IPS-15b (cell line): ENCODE results near the gene FBXW4.
"Not testable (repeated sequence)": the region's sequence is repeated elsewhere in the genome, so short reads cannot be mapped to it uniquely, and the experiment has no call there.

Experiments
- H3K27me3 ChIP-seq: one replicate; pipeline ENCODE4 v1.6.1; 2013; ENCODE audit warnings: low read length; ENCODE audit not compliant: control insufficient read depth, insufficient read depth
- H3K36me3 ChIP-seq: one replicate; pipeline ENCODE4 v1.6.1; 2013; ENCODE audit warnings: low read length; ENCODE audit not compliant: control insufficient read depth, insufficient read depth
- H3K4me1 ChIP-seq: one replicate; pipeline ENCODE4 v1.6.1; 2013; ENCODE audit warnings: mild to moderate bottlenecking, low read length; ENCODE audit not compliant: control insufficient read depth, insufficient read depth
- H3K4me3 ChIP-seq: one replicate; pipeline ENCODE4 v1.5.1; 2013; ENCODE audit warnings: low read depth, low read length
- H3K9ac ChIP-seq: one replicate; pipeline ENCODE4 v1.6.1; 2013; ENCODE audit warnings: low read depth, mild to moderate bottlenecking, low read length
- H3K9me3 ChIP-seq: one replicate; pipeline ENCODE4 v1.6.1; 2013; ENCODE audit warnings: mild to moderate bottlenecking, low read length; ENCODE audit not compliant: control insufficient read depth, insufficient read depth

Gene FBXW4

DNA sequence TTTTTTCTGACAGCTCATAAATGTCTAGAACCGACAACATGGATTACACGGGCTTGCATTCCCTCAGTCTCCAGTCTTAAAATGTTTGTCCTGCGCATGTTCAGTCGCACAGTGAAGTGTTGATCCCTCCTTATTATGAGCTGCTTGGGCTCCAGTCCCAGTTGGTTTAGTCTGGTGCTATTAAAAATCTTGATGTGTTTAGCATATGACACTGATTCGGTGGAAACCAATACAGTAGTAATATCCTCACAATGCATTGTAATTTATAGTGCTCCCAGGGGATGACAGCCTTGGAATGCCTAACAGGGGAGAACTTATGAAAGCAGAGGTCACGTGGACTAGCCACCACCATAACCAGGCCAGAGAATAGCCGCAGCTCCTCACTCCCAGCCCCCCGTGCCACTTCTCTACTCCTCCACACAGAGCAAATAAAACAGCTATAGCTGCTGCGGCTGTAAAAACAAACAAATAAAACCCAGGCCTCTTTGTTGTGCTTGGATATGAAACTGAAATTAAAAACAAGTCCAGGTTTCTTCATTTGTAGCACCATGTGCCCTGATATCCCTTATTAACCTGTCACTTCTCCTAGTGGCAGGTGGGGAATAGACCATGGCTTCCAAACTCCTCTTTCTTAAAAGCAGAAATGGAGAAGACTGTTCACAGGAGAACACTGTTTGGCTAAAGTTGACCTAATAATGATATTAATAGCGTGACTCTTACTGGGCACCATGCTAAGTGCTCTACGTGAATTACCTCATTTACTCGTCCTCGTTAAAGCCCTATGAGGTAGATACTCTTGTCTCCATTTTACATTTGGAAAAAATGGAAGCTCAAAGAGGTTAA is 99.2 kb downstream of the FBXW4 start:
- H3K4me3 ChIP-seq = no peak overlapping the region
- no peaks in the 10 kb centered on the region for H3K36me3 ChIP-seq
- H3K27me3 ChIP-seq = no peaks in the 10 kb centered on the region
- H3K4me1 ChIP-seq = peaks cover 3% of the 10 kb centered on the region
- no peak overlapping the region for H3K9ac ChIP-seq
- no peaks in the 10 kb centered on the region for H3K9me3 ChIP-seq

GRCh38 chr10:101593331-101593730 is 101.6 kb downstream of the FBXW4 start:
- not testable (repeated sequence) for H3K27me3 ChIP-seq, H3K9me3 ChIP-seq, H3K9ac ChIP-seq, H3K36me3 ChIP-seq, H3K4me3 ChIP-seq, H3K4me1 ChIP-seq

DNA sequence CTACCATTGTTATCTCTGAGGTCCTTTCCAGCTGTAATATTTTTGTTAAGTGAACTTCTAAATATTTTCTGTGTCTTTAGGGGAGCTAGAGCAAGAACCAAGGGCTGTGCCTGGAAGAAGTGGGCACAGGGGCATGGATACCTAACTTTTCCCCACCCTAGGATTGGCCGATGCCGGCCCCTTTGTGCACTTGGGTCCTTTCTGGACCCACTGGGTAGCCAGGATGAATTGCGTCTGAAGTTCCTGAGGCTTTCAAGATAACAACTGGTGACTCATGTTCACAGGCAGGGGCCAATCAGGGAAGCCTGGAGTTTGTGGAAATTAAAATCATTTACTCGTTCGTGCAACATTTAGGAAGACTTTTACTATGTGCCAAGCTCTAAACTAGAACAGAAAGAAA is 106.1 kb downstream of the FBXW4 start:
- no peaks in the 10 kb centered on the region for H3K9me3 ChIP-seq
- H3K4me3 ChIP-seq = peak overlapping the region; percentile 95
- H3K9ac ChIP-seq = no peak overlapping the region
- no peaks in the 10 kb centered on the region for H3K36me3 ChIP-seq
- peaks cover 2% of the 10 kb centered on the region for H3K4me1 ChIP-seq
- H3K27me3 ChIP-seq = no peaks in the 10 kb centered on the region

GRCh38 chr10:101587725-101588653 is 107.0 kb downstream of the FBXW4 start, which contains the start of the genes DPCD and POLL:
TSS of gene DPCD (plus strand) at chr10:101588321. CDS start at chr10:101588337, 16 bp downstream.
TSS of gene POLL (minus strand) at chr10:101588257. CDS start at chr10:101587360, 897 bp downstream.
- Histone ChIP-seq H3K36me3 (no peaks in the 10 kb centered on the region), H3K4me3 (peak within 1 kb of the TSS; percentile 95), H3K9ac (peak within 1 kb of the TSS; percentile 87)

GRCh38 chr10:101585841-101586240 is 109.1 kb downstream of the FBXW4 start:
- Histone ChIP-seq H3K9me3 (no peaks in the 10 kb centered on the region), H3K4me3 (no peak overlapping the region), H3K9ac (no peak overlapping the region), H3K4me1 (peaks cover 8% of the 10 kb centered on the region), H3K36me3 (peaks cover 4% of the 10 kb centered on the region), H3K27me3 (no peaks in the 10 kb centered on the region)

More at GRCh38 chr10:101587725-101588653, 107.0 kb downstream of the FBXW4 start, which contains the start of the genes DPCD and POLL:
- no peaks in the 10 kb centered on the region for H3K9me3 ChIP-seq
- no peaks in the 10 kb centered on the region for H3K27me3 ChIP-seq
- peaks cover 2% of the 10 kb centered on the region for H3K4me1 ChIP-seq

DNA sequence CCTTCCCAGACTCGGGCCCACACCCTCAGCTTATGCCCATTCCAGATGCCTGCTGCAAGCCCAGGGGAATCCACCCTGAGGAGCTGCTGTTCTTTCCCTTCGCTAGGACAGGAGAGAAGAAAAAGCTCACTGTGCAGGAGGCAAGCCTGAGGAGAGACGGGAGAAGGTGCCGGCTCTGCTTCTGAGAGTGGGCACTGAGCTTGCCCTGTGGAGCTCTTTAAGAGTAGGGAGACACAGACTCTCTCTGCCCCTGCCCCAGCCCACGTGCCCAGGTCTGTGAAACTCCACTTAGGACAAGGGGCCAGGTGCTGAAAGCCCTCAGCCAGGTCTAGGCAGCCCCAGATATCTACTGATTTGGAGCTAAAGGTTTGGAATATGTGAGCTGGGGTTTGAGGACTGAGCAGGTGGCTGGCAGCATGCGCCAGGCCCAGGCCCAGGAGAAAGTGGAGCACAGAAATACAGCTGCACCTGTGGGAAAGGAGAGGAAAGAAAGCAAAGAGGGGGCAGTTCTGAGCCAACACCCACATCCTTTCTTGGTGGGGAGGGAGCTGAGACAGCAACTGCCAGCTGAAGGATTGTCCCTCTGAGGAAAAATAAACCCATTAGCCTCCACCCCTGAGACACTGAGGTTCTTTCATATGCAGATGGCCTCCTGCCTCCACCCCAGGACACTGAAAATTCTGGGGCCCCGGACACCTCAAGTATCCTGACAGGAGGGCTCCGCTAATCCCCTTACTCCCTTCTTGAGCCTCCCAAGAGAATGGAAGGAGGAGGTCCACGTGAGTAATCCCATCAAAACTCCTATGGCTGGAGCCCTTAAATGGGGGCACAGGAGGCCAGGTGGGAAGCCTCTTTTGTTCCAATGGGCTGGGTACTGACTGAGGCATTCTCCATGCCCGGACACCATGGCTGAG is 114.2 kb downstream of the FBXW4 start:
- Histone ChIP-seq H3K27me3 (no peaks in the 10 kb centered on the region), H3K4me1 (peaks cover 10% of the 10 kb centered on the region), H3K9ac (peak overlapping the region; percentile 2), H3K4me3 (no peak overlapping the region), H3K36me3 (peaks cover 22% of the 10 kb centered on the region), H3K9me3 (no peaks in the 10 kb centered on the region)

GRCh38 chr10:101579516-101579870 is 115.5 kb downstream of the FBXW4 start:
- Histone ChIP-seq H3K9ac (no peak overlapping the region), H3K4me3 (no peak overlapping the region), H3K9me3 (no peaks in the 10 kb centered on the region), H3K27me3 (no peaks in the 10 kb centered on the region), H3K4me1 (peaks cover 10% of the 10 kb centered on the region), H3K36me3 (peaks cover 22% of the 10 kb centered on the region)

DNA sequence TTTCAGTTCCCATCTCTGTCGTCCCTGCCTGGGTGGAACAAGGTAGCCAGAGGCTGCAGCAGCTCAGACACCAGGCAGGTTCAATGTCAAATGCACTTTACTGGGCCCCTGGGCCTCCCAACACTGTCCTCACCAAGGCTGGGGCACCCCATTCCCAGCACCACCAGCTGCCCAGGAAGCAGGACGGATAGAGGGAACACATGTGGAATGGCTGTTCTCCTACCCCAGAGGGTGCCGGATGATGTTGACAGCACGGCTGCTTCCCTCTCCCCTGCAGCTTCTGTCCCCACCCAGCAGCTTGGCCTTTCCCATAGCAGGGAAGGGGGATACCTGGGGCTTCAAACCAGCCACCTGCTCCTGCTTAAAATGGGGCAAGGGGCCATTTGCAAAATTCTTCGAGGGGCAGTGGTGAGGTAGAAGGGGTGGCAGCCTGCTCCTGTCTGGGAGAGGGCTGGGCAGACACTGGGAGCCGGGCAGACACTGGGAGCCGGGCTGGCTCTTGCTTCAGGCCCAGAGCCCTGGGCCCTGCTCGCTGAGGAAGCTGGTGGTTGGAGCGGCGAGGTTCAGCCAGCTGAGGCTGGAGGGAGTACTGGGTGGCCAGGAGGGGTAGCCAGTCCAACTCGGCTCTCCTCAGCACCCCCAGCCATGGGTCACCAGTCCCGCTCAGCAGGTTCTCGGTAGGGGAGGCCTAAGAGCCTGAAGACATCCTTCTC is 116.0 kb downstream of the FBXW4 start:
- H3K4me1 ChIP-seq = peaks cover 10% of the 10 kb centered on the region
- no peaks in the 10 kb centered on the region for H3K27me3 ChIP-seq
- H3K36me3 ChIP-seq = peaks cover 22% of the 10 kb centered on the region
- no peak overlapping the region for H3K4me3 ChIP-seq
- no peaks in the 10 kb centered on the region for H3K9me3 ChIP-seq
- no peak overlapping the region for H3K9ac ChIP-seq

DNA sequence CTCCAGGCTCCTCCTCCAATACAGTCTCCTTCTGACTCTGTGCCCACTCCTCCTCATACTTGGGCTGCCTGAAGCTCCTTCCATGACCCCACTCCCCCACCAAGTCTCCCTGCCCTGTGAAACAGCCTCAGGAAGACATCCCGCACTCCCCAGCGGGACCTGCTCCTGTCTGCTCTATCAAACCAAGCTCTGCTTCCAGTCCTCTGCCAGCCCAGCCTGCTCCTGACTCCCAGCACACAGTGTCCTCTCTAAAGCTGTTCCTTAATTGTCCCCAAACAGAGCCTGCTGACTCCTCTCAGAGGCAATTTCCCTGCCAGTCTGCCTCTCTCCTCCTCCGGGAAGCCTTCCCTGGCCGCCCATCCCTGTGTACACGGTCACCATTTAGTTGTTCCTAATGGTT is 116.8 kb downstream of the FBXW4 start:
- Histone ChIP-seq H3K36me3 (peaks cover 22% of the 10 kb centered on the region), H3K9ac (no peak overlapping the region), H3K27me3 (peaks cover 1% of the 10 kb centered on the region), H3K4me3 (no peak overlapping the region), H3K9me3 (no peaks in the 10 kb centered on the region), H3K4me1 (peaks cover 10% of the 10 kb centered on the region)

DNA sequence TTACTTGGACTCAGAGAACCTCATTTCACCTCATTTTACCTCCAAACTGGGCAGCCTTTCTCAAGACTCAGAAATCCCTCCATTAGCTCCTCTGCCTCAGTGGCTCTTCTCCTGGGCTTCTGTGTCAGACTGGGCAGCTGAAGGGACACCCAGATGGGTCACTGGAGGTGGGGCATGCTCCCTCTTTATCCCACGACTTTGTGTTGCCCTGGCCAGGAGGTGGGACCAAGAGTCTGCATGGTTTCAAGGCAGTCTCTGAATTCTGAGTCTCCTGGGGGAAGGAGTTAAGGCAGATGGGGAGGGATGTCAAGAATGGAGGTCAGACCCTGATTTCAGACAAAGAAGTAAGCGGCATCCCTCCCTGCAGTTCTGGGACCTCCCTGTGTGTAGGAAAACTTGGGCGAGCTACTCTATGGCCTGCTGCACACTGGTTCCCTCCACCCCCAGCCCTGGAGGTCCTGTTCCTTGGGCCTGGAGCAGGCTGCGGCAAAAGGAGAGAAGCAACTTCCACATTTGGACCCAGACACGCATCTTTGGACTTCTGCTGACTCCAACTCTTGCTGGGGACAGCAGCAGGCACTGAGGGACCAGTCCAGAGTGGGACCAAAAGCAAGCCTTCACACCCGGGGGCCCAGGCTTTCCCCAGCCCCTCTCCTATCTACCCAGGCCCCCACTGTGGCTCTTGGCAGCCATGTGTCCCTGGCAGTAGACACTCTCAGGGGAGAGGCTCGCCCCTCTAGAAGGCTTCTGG is 117.7 kb downstream of the FBXW4 start:
- Histone ChIP-seq H3K9ac (no peak overlapping the region), H3K36me3 (peaks cover 17% of the 10 kb centered on the region), H3K27me3 (peaks cover 10% of the 10 kb centered on the region), H3K4me1 (peaks cover 8% of the 10 kb centered on the region), H3K9me3 (no peaks in the 10 kb centered on the region), H3K4me3 (no peak overlapping the region)
